OCI-LY3 (cell line): ENCODE results near the gene HIVEP3.

Experiments used
- H2AFZ ChIP-seq: fragments of 200-600, 300-600 bp; shearing (Covaris generic); 2 replicates; pipeline ENCODE4 v1.6.0; 2014; ENCODE audit warnings: antibody characterized with exemption, low read depth, low read length
- H3K27ac ChIP-seq: fragments of 200-600, 300-600 bp; sonication (generic); 2 replicates; pipeline ENCODE4 v1.5.1; 2014; ENCODE audit warnings: mild to moderate bottlenecking, low read length, moderate library complexity, mixed read lengths
- H3K27me3 ChIP-seq: fragments of 200-600, 300-600 bp; sonication (generic); 2 replicates; pipeline ENCODE4 v1.6.1; 2014; ENCODE audit warnings: low read depth, low read length, mixed read lengths
- H3K36me3 ChIP-seq: fragments of 200-600, 300-600 bp; sonication (generic); replicated peaks from 2 replicates; pipeline ENCODE3; 2014; ENCODE audit warnings: low read depth, low read length, mixed read lengths
- H3K4me1 ChIP-seq: fragments of 300-600, 200-600 bp; sonication (generic); 2 replicates; pipeline ENCODE4 v1.6.1; 2014; ENCODE audit warnings: low read length, mixed read lengths
- H3K4me2 ChIP-seq: fragments of 200-600, 300-600 bp; sonication (generic); 2 replicates; pipeline ENCODE4 v1.6.1; 2014; ENCODE audit warnings: low read length, mixed read lengths
- H3K4me3 ChIP-seq: fragments of 300-600, 200-600 bp; sonication (generic); 2 replicates; pipeline ENCODE4 v1.5.1; 2014; ENCODE audit warnings: antibody characterized with exemption, mild to moderate bottlenecking, low read length, moderate library complexity
- H3K79me2 ChIP-seq: fragments of 300-600, 200-600 bp; shearing (Covaris generic); 2 replicates; pipeline ENCODE4 v1.6.1; 2014; ENCODE audit warnings: mild to moderate bottlenecking, low read length, mixed read lengths
- H3K9ac ChIP-seq: fragments of 300-600, 200-600 bp; shearing (Covaris generic); 2 replicates; pipeline ENCODE4 v1.6.0; 2014; ENCODE audit warnings: mild to moderate bottlenecking, low read length, moderate library complexity
- H3K9me3 ChIP-seq: fragments of 200-600, 300-600 bp; shearing (Covaris generic); 2 replicates; pipeline ENCODE4 v1.6.1; 2014; ENCODE audit warnings: low read length, mixed read lengths; ENCODE audit not compliant: insufficient read depth
- H4K20me1 ChIP-seq: fragments of 200-600, 300-600 bp; sonication (generic); 2 replicates; pipeline ENCODE4 v1.6.1; 2016; ENCODE audit warnings: low read length, mixed read lengths; ENCODE audit not compliant: insufficient read depth
- CTCF ChIP-seq: fragments of 200-600, 300-600 bp; sonication (generic); IDR thresholded peaks from 2 replicates; pipeline ENCODE4 v1.5.1; 2014; ENCODE audit warnings: antibody characterized with exemption, low read length, low read depth
- EZH2phosphoT487 ChIP-seq: fragments of 200-600 bp; shearing (Covaris generic); IDR thresholded peaks from 2 replicates; pipeline ENCODE4 v1.6.1; 2018; ENCODE audit warnings: antibody characterized with exemption, mixed run types, low read depth

Gene HIVEP3

GRCh38 chr1:41547781-41548560 is 370.8 kb downstream of the HIVEP3 start:
- H3K9ac ChIP-seq, result no peak overlapping the region
- no peaks in the 10 kb centered on the region for H3K4me1 ChIP-seq
- H2AFZ ChIP-seq, result no peak overlapping the region
- H3K27ac ChIP-seq, result no peak overlapping the region
- H3K4me3 ChIP-seq, result no peak overlapping the region
- peaks cover 37% of the 10 kb centered on the region for H3K79me2 ChIP-seq
- H3K36me3 ChIP-seq, result peaks cover 23% of the 10 kb centered on the region
- H3K9me3 ChIP-seq, result no peaks in the 10 kb centered on the region
- H4K20me1 ChIP-seq, result peaks cover 13% of the 10 kb centered on the region
- TF ChIP-seq EZH2phosphoT487 (no peak), CTCF (no peak)
- no peaks in the 10 kb centered on the region for H3K27me3 ChIP-seq
- H3K4me2 ChIP-seq, result no peak overlapping the region

GRCh38 chr1:41547336-41547735 is 371.4 kb downstream of the HIVEP3 start:
- H3K4me3 ChIP-seq, result no peak overlapping the region
- peaks cover 37% of the 10 kb centered on the region for H3K79me2 ChIP-seq

GRCh38 chr1:41546833-41547135 is 371.9 kb downstream of the HIVEP3 start:
- Histone ChIP-seq H3K9ac (no peak overlapping the region), H3K4me1 (no peaks in the 10 kb centered on the region), H2AFZ (no peak overlapping the region)

More at GRCh38 chr1:41547336-41547735, 371.4 kb downstream of the HIVEP3 start:
- Histone ChIP-seq H2AFZ (no peak overlapping the region), H3K9ac (no peak overlapping the region), H3K36me3 (peaks cover 27% of the 10 kb centered on the region), H3K9me3 (no peaks in the 10 kb centered on the region), H3K4me2 (no peak overlapping the region), H3K4me1 (no peaks in the 10 kb centered on the region), H3K27me3 (no peaks in the 10 kb centered on the region), H4K20me1 (peaks cover 18% of the 10 kb centered on the region), H3K27ac (no peak overlapping the region)
- TF ChIP-seq CTCF, result no peak
- no peak for TF ChIP-seq EZH2phosphoT487

More at GRCh38 chr1:41546833-41547135, 371.9 kb downstream of the HIVEP3 start:
- H3K79me2 ChIP-seq, result peaks cover 37% of the 10 kb centered on the region
- no peak overlapping the region for H3K4me3 ChIP-seq
- H3K9me3 ChIP-seq, result no peaks in the 10 kb centered on the region
- no peak overlapping the region for H3K4me2 ChIP-seq
- H3K27me3 ChIP-seq, result no peaks in the 10 kb centered on the region
- no peak overlapping the region for H3K27ac ChIP-seq
- no peak for TF ChIP-seq EZH2phosphoT487
- TF ChIP-seq CTCF, result no peak
- peaks cover 23% of the 10 kb centered on the region for H4K20me1 ChIP-seq
- H3K36me3 ChIP-seq, result peaks cover 32% of the 10 kb centered on the region
